ENCODE results near the gene CRTC1. TPM values are rescaled to one million over a fixed set of nuclear protein-coding genes. Genes with fewer than 3 reads are reported as not detected.

The CRTC1 gene
- total RNA-seq, 1 experiment from 2014 or later, result 12.3 TPM

DNA sequence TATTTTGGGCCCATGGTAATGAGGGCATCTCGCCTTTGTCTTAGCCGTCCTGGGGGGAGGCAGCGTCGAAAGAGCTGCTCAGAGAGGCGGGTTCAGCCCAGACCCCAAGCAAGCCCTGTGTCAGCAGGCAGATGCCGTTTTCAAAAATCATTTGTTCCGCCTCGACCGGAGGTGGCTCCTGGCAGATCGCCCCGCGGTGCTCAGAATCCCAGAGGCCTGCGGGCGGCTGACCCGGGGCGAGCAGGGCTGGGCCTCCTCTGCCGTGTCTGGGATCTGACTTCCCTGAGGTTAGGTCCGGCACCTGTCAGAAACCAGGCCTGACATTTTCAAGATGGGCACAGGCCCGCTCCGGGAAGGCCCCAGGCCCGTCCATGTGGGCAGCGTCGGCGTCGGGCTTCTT lies 36.1 kb downstream of the CRTC1 start:
- Mint-ChIP-seq H3K27me3 (ENCODE audit: low read depth) (0 out of 2 replicates have a peak, but pooled peaks cover 3% of the 10 kb centered on the region), H3K36me3 (no peaks in the 10 kb centered on the region; the same call in 1 of the 2 replicates), H3K4me3 (no peak overlapping the region), H3K4me1 (no peaks in the 10 kb centered on the region), H3K9me3 (no peaks in the 10 kb centered on the region), H3K27ac (no peak overlapping the region)
- POLR2A ChIA-PET, result no interaction called here
- TF ChIP-seq, protein P1, sequence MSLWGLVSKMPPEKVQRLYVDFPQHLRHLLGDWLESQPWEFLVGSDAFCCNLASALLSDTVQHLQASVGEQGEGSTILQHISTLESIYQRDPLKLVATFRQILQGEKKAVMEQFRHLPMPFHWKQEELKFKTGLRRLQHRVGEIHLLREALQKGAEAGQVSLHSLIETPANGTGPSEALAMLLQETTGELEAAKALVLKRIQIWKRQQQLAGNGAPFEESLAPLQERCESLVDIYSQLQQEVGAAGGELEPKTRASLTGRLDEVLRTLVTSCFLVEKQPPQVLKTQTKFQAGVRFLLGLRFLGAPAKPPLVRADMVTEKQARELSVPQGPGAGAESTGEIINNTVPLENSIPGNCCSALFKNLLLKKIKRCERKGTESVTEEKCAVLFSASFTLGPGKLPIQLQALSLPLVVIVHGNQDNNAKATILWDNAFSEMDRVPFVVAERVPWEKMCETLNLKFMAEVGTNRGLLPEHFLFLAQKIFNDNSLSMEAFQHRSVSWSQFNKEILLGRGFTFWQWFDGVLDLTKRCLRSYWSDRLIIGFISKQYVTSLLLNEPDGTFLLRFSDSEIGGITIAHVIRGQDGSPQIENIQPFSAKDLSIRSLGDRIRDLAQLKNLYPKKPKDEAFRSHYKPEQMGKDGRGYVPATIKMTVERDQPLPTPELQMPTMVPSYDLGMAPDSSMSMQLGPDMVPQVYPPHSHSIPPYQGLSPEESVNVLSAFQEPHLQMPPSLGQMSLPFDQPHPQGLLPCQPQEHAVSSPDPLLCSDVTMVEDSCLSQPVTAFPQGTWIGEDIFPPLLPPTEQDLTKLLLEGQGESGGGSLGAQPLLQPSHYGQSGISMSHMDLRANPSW (CRISPR knock-in tag; conservative IDR thresholded peaks at IDR 0.05; ENCODE audit: low read depth), result no peak
- TF ChIP-seq TP53 (CRISPR knock-in tag; IDR thresholded peaks at IDR 0.05), result no peak
- TF ChIP-seq EMX1 (CRISPR knock-in tag; IDR thresholded peaks at IDR 0.05), result no peak
- no peak for TF ChIP-seq NFE2L1 (CRISPR knock-in tag; IDR thresholded peaks at IDR 0.05)
- no peak for TF ChIP-seq CREB1 (CRISPR knock-in tag; IDR thresholded peaks at IDR 0.05)
- TF ChIP-seq NR2C2 (CRISPR knock-in tag; IDR thresholded peaks at IDR 0.05), result no peak
- no peak for TF ChIP-seq ZNF263 (CRISPR knock-in tag; IDR thresholded peaks at IDR 0.05; ENCODE audit: low read depth)
- no peak for TF ChIP-seq ZNF121 (CRISPR knock-in tag; IDR thresholded peaks at IDR 0.05)
- TF ChIP-seq ESRRA (CRISPR knock-in tag; IDR thresholded peaks at IDR 0.05; ENCODE audit: borderline replicate concordance), result no peak
- no peak for TF ChIP-seq FOXJ3 (CRISPR knock-in tag; IDR thresholded peaks at IDR 0.05; ENCODE audit: borderline replicate concordance)
- DNase-seq (ENCODE audit: low spot score) (no peak), ATAC-seq (no peak)
- CTCF ChIA-PET, result no interaction called here

DNA sequence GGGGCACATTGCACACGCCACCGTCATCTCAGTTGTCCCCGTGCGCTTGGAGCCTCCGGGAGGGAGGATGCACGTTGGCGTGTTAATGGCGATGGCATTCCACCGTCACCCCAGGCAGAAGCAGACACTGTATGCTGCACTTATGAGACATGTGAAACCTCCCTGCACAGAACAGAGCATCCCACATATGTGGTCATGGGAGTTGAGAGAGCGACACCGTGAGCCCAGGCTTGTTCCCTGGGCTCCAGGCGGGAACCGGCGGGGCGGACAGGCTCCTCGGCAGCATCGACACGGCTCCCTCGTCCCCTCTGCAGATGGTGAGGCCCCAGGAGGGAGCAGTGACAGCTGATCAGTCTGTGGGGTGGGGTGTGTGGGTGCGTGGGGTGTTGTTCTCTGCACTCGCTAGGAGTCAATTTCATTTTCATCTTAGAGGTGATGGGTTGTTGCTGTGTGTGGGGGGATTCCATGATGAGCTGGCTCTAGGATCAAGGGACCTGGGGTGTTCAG lies 40.4 kb downstream of the CRTC1 start:
- Mint-ChIP-seq H3K36me3 (no peaks in the 10 kb centered on the region; the same call in 1 of the 2 replicates), H3K9me3 (no peaks in the 10 kb centered on the region), H3K27me3 (ENCODE audit: low read depth) (0 out of 2 replicates have a peak, but pooled peaks cover 3% of the 10 kb centered on the region), H3K4me3 (no peak overlapping the region), H3K27ac (peak overlapping the region; percentile 66; the same call in 1 of the 2 replicates), H3K4me1 (peaks cover 5% of the 10 kb centered on the region; the same call in 1 of the 2 replicates)
- ChIA-PET CTCF (interaction anchor here (1.5 kb wide), 1 partner anchor 235 kb away, joined by 4 read pairs; no protein-coding TSS in a partner anchor), POLR2A (interaction anchor here (0.5 kb wide), 1 partner anchor 33 kb away, joined by 3 read pairs; no protein-coding TSS in a partner anchor)
- TF ChIP-seq NFATC4 (CRISPR knock-in tag; IDR thresholded peaks at IDR 0.05) (no peak), MXD4 (CRISPR knock-in tag; IDR thresholded peaks at IDR 0.05; ENCODE audit: borderline replicate concordance) (no peak), JUN (CRISPR knock-in tag; IDR thresholded peaks at IDR 0.05) (no peak), RORB (CRISPR knock-in tag; IDR thresholded peaks at IDR 0.05) (no peak), NFE2L1 (CRISPR knock-in tag; IDR thresholded peaks at IDR 0.05) (no peak), TCF7 (CRISPR knock-in tag; IDR thresholded peaks at IDR 0.05; ENCODE audit: low read depth) (no peak), CREM (CRISPR knock-in tag; IDR thresholded peaks at IDR 0.05) (no peak)
- TF ChIP-seq, protein P2, sequence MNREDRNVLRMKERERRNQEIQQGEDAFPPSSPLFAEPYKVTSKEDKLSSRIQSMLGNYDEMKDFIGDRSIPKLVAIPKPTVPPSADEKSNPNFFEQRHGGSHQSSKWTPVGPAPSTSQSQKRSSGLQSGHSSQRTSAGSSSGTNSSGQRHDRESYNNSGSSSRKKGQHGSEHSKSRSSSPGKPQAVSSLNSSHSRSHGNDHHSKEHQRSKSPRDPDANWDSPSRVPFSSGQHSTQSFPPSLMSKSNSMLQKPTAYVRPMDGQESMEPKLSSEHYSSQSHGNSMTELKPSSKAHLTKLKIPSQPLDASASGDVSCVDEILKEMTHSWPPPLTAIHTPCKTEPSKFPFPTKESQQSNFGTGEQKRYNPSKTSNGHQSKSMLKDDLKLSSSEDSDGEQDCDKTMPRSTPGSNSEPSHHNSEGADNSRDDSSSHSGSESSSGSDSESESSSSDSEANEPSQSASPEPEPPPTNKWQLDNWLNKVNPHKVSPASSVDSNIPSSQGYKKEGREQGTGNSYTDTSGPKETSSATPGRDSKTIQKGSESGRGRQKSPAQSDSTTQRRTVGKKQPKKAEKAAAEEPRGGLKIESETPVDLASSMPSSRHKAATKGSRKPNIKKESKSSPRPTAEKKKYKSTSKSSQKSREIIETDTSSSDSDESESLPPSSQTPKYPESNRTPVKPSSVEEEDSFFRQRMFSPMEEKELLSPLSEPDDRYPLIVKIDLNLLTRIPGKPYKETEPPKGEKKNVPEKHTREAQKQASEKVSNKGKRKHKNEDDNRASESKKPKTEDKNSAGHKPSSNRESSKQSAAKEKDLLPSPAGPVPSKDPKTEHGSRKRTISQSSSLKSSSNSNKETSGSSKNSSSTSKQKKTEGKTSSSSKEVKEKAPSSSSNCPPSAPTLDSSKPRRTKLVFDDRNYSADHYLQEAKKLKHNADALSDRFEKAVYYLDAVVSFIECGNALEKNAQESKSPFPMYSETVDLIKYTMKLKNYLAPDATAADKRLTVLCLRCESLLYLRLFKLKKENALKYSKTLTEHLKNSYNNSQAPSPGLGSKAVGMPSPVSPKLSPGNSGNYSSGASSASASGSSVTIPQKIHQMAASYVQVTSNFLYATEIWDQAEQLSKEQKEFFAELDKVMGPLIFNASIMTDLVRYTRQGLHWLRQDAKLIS (CRISPR knock-in tag; IDR thresholded peaks at IDR 0.05; ENCODE audit: borderline replicate concordance), result no peak
- TF ChIP-seq, protein P3, sequence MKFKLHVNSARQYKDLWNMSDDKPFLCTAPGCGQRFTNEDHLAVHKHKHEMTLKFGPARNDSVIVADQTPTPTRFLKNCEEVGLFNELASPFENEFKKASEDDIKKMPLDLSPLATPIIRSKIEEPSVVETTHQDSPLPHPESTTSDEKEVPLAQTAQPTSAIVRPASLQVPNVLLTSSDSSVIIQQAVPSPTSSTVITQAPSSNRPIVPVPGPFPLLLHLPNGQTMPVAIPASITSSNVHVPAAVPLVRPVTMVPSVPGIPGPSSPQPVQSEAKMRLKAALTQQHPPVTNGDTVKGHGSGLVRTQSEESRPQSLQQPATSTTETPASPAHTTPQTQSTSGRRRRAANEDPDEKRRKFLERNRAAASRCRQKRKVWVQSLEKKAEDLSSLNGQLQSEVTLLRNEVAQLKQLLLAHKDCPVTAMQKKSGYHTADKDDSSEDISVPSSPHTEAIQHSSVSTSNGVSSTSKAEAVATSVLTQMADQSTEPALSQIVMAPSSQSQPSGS (CRISPR knock-in tag; IDR thresholded peaks at IDR 0.05; ENCODE audit: borderline replicate concordance, low read depth), result no peak
- DNase-seq (ENCODE audit: low spot score), result no peak
- ATAC-seq, result no peak
